ENCODE results near the gene E2F8.

Gene E2F8

GRCh38 chr11:19281041-19281440 is 40.3 kb upstream of the E2F8 start:
- peak overlapping the region; percentile 53 for H3K4me2 ChIP-seq (ENCODE audit: low read length)
- TF ChIP-seq CTCF (IDR thresholded peaks at IDR 0.05; ENCODE audit: low read depth, low read length, poor library complexity, severe bottlenecking), result no peak
- TF ChIP-seq EZH2phosphoT487 (IDR thresholded peaks at IDR 0.05; ENCODE audit: borderline replicate concordance, low read length), result no peak
- H3K4me3 ChIP-seq (ENCODE audit: low read length), result peak overlapping the region; percentile 41

GRCh38 chr11:19279451-19279850 is 38.7 kb upstream of the E2F8 start:
- Histone ChIP-seq H3K9me2 (replicated peaks; ENCODE audit: control insufficient read depth, low read length) (no peaks in the 10 kb centered on the region), H3K36me3 (ENCODE audit: control insufficient read depth, low read length) (no peaks in the 10 kb centered on the region), H3K27me3 (ENCODE audit: control insufficient read depth, low read length) (no peaks in the 10 kb centered on the region), H3K9me3 (ENCODE audit: control insufficient read depth, insufficient read depth, low read length) (no peaks in the 10 kb centered on the region), H3K4me2 (ENCODE audit: low read length) (no peak overlapping the region), H3K27ac (ENCODE audit: low read depth, low read length) (no peak overlapping the region), H3K4me1 (ENCODE audit: control insufficient read depth, low read length) (peaks cover 26% of the 10 kb centered on the region), H4K20me1 (ENCODE audit: control insufficient read depth, insufficient read depth, low read depth, low read length) (no peaks in the 10 kb centered on the region), H3K4me3 (ENCODE audit: low read length) (no peak overlapping the region), H3F3A (ENCODE audit: control insufficient read depth, insufficient read depth) (no peaks in the 10 kb centered on the region), H3K79me2 (ENCODE audit: control insufficient read depth, low read length) (no peaks in the 10 kb centered on the region)
- peak; percentile 36 for TF ChIP-seq CTCF (IDR thresholded peaks at IDR 0.05; ENCODE audit: low read depth, low read length, poor library complexity, severe bottlenecking)
- TF ChIP-seq EZH2phosphoT487 (IDR thresholded peaks at IDR 0.05; ENCODE audit: borderline replicate concordance, low read length), result no peak

More at GRCh38 chr11:19281041-19281440, 40.3 kb upstream of the E2F8 start:
- Histone ChIP-seq H3K27ac (ENCODE audit: low read depth, low read length) (no peak overlapping the region), H3K9me2 (replicated peaks; ENCODE audit: control insufficient read depth, low read length) (no peaks in the 10 kb centered on the region), H3K27me3 (ENCODE audit: control insufficient read depth, low read length) (no peaks in the 10 kb centered on the region), H3K9me3 (ENCODE audit: control insufficient read depth, insufficient read depth, low read length) (no peaks in the 10 kb centered on the region), H3F3A (ENCODE audit: control insufficient read depth, insufficient read depth) (no peaks in the 10 kb centered on the region), H3K4me1 (ENCODE audit: control insufficient read depth, low read length) (peaks cover 26% of the 10 kb centered on the region), H3K36me3 (ENCODE audit: control insufficient read depth, low read length) (no peaks in the 10 kb centered on the region), H4K20me1 (ENCODE audit: control insufficient read depth, insufficient read depth, low read depth, low read length) (no peaks in the 10 kb centered on the region), H3K79me2 (ENCODE audit: control insufficient read depth, low read length) (no peaks in the 10 kb centered on the region)

GRCh38 chr11:19276859-19277808 is 36.4 kb upstream of the E2F8 start:
- no peaks in the 10 kb centered on the region for H3K9me3 ChIP-seq (ENCODE audit: control insufficient read depth, insufficient read depth, low read length)
- peaks cover 22% of the 10 kb centered on the region for H3K4me1 ChIP-seq (ENCODE audit: control insufficient read depth, low read length)
- H3K79me2 ChIP-seq (ENCODE audit: control insufficient read depth, low read length), result no peaks in the 10 kb centered on the region
- no peaks in the 10 kb centered on the region for H3F3A ChIP-seq (ENCODE audit: control insufficient read depth, insufficient read depth)
- no peaks in the 10 kb centered on the region for H4K20me1 ChIP-seq (ENCODE audit: control insufficient read depth, insufficient read depth, low read depth, low read length)
- TF ChIP-seq EZH2phosphoT487 (IDR thresholded peaks at IDR 0.05; ENCODE audit: borderline replicate concordance, low read length), result no peak
- no peak for TF ChIP-seq CTCF (IDR thresholded peaks at IDR 0.05; ENCODE audit: low read depth, low read length, poor library complexity, severe bottlenecking)
- no peaks in the 10 kb centered on the region for H3K36me3 ChIP-seq (ENCODE audit: control insufficient read depth, low read length)
- no peaks in the 10 kb centered on the region for H3K27me3 ChIP-seq (ENCODE audit: control insufficient read depth, low read length)
- no peak overlapping the region for H3K27ac ChIP-seq (ENCODE audit: low read depth, low read length)
- no peak overlapping the region for H3K4me2 ChIP-seq (ENCODE audit: low read length)
- no peak overlapping the region for H3K4me3 ChIP-seq (ENCODE audit: low read length)
- H3K9me2 ChIP-seq (replicated peaks; ENCODE audit: control insufficient read depth, low read length), result no peaks in the 10 kb centered on the region
